Caco-2 (cell line): ENCODE results near the gene POLR2H. TPM values are rescaled to one million over a fixed set of nuclear protein-coding genes. Genes with fewer than 3 reads are reported as not detected.

ENCODE experiments used
- BruUV-seq: library from RNA; stranded (reverse); fragments of 400-500 nt; replicated peaks from 2 replicates; lab custom pipeline; 2021; lab: Mats Ljungman, UMichigan
- CTCF ChIA-PET: fragments of 300-600 bp; sonication (Branson Sonifier 250); formaldehyde crosslinking; loops from one replicate; lab custom pipeline; 2022; ENCODE audit warnings: antibody characterized with exemption; lab: Charles Lee
- POLR2A ChIA-PET: fragments of 300-600 bp; sonication (Branson Sonifier 250); formaldehyde crosslinking; loops from one replicate; lab custom pipeline; 2022; ENCODE audit warnings: antibody characterized with exemption; lab: Charles Lee
- DNase-seq, 2 experiments: peaks; one replicate each; pipeline versions ENCODE4 v3.0.0 to v3.0.0-alpha.2; 2020 to 2022
- H3K27me3 ChIP-seq: replicated peaks from 2 replicates; pipeline ENCODE4 v1.6.0; 2011; ENCODE audit warnings: low read length; ENCODE audit not compliant: control insufficient read depth, insufficient read depth
- H3K36me3 ChIP-seq: 2 replicates; pipeline ENCODE4 v1.5.1; 2011; ENCODE audit warnings: low read length; ENCODE audit not compliant: control insufficient read depth, insufficient read depth
- H3K4me1 ChIP-seq: fragments of 250-450 bp; sonication (Bioruptor Pico); 2 replicates; pipeline ENCODE4 v1.5.1; 2020; ENCODE audit warnings: mild to moderate bottlenecking
- H3K4me3 ChIP-seq: 2 replicates; pipeline ENCODE4 v1.5.1; 2011; ENCODE audit warnings: low read depth, mild to moderate bottlenecking, control low read depth, low read length
- H3K9me3 ChIP-seq: fragments of 250-450 bp; sonication (Bioruptor Pico); 2 replicates; pipeline ENCODE4 v1.5.1; 2020; ENCODE audit warnings: mild to moderate bottlenecking, moderate library complexity
- H3K27ac Mint-ChIP-seq: one replicate; pipeline ENCODE4 v1.8.0; 2022; ENCODE audit warnings: mixed read lengths; ENCODE audit not compliant: unreplicated experiment
- H3K27me3 Mint-ChIP-seq: one replicate; pipeline ENCODE4 v1.8.0; 2022; ENCODE audit warnings: mixed read lengths; ENCODE audit not compliant: insufficient read depth, unreplicated experiment
- H3K36me3 Mint-ChIP-seq: one replicate; pipeline ENCODE4 v1.8.0; 2022; ENCODE audit warnings: mild to moderate bottlenecking, mixed read lengths; ENCODE audit not compliant: insufficient read depth, unreplicated experiment
- H3K4me1 Mint-ChIP-seq: one replicate; pipeline ENCODE4 v1.8.0; 2022; ENCODE audit warnings: low read depth, mixed read lengths; ENCODE audit not compliant: unreplicated experiment
- H3K4me3 Mint-ChIP-seq: one replicate; pipeline ENCODE4 v1.8.0; 2022; ENCODE audit warnings: mild to moderate bottlenecking, moderate library complexity, mixed read lengths; ENCODE audit not compliant: unreplicated experiment
- H3K9me3 Mint-ChIP-seq: one replicate; pipeline ENCODE4 v1.8.0; 2022; ENCODE audit warnings: mixed read lengths; ENCODE audit not compliant: unreplicated experiment
- CTCF ChIP-seq, 2 experiments: fragments of 200-600 bp in 1 of 2; IDR thresholded peaks; 1 replicate in 1 of 2; 2 replicates in 1 of 2; pipeline versions ENCODE4 v1.5.1 to v1.8.0; 2011 to 2022; ENCODE audit warnings: antibody characterized with exemption in 1 of 2, control low read depth in 1 of 2, inconsistent platforms in 1 of 2, low read depth in 1 of 2, low read length in 1 of 2, mild to moderate bottlenecking in 1 of 2, moderate library complexity in 1 of 2; ENCODE audit not compliant: insufficient read depth in 1 of 2, severe bottlenecking in 1 of 2, unreplicated experiment in 1 of 2
- intact Hi-C: fragments of 100-400 bp; cut with micrococcal nuclease; formaldehyde crosslinking; loops from one replicate; pipeline ENCODE4 v1.10.0; 2022; ENCODE audit not compliant: unreplicated experiment
- total RNA-seq: library from RNA; stranded (reverse); gene quantifications from 2 replicates; pipeline ENCODE4 v1.2.3, GENCODE V29; 2022

Gene POLR2H
- total RNA-seq, 1 experiment from 2014 or later = 101 TPM

- no peaks in the 10 kb centered on the region for H3K27me3 ChIP-seq
- ChIA-PET POLR2A (no interaction called here), CTCF (interaction anchor here (1.0 kb wide), 1 partner anchor 162 kb away, joined by 3 read pairs; no protein-coding TSS in a partner anchor)
- Mint-ChIP-seq H3K9me3 (no peaks in the 10 kb centered on the region), H3K27ac (no peak within 1 kb of the TSS), H3K36me3 (no peaks in the 10 kb centered on the region), H3K4me3 (peak within 1 kb of the TSS; percentile 69), H3K4me1 (peaks cover 11% of the 10 kb centered on the region), H3K27me3 (no peaks in the 10 kb centered on the region)
- TF ChIP-seq CTCF (IDR thresholded peaks at IDR 0.05; ENCODE audit: insufficient read depth in 1 of 2, low read depth in 1 of 2, low read length in 1 of 2, severe bottlenecking in 1 of 2, unreplicated experiment in 1 of 2) = no peak
- no peaks in the 10 kb centered on the region for H3K9me3 ChIP-seq
- no TSS peak for BruUV-seq
- DNase-seq = no peak
- peak within 1 kb of the TSS; percentile 45 for H3K4me3 ChIP-seq
- intact Hi-C loops = no loop called here
- H3K4me1 ChIP-seq = peaks cover 22% of the 10 kb centered on the region
- H3K36me3 ChIP-seq = peaks cover 1% of the 10 kb centered on the region
Observed at GRCh38 chr3:184379358-184380184, 18.1 kb downstream of the POLR2H start, which contains the start of gene CHRD. Gene CHRD, plus strand, starts transcription at chr3:184380054. Its CDS starts 265 bp downstream, at chr3:184380319.

- Mint-ChIP-seq H3K9me3 (no peaks in the 10 kb centered on the region), H3K27me3 (no peaks in the 10 kb centered on the region), H3K4me1 (peaks cover 11% of the 10 kb centered on the region), H3K36me3 (no peaks in the 10 kb centered on the region), H3K4me3 (peak overlapping the region; percentile 42), H3K27ac (no peak overlapping the region)
- no peaks in the 10 kb centered on the region; the same call in 1 of the 2 replicates for H3K27me3 ChIP-seq
- H3K4me3 ChIP-seq = peak overlapping the region; percentile 45
- ChIA-PET CTCF (interaction anchor here (1.0 to 1.5 kb wide), 2 partner anchors 9 to 161 kb away, joined by 3 to 4 read pairs; no protein-coding TSS in a partner anchor), POLR2A (no interaction called here)
- DNase-seq = peak; percentile 60 to 67
- intact Hi-C loops = no loop called here
- H3K4me1 ChIP-seq = peaks cover 22% of the 10 kb centered on the region
- H3K9me3 ChIP-seq = no peaks in the 10 kb centered on the region
- BruUV-seq = no TSS peak
- no peak for TF ChIP-seq CTCF (IDR thresholded peaks at IDR 0.05; ENCODE audit: insufficient read depth in 1 of 2, low read depth in 1 of 2, low read length in 1 of 2, severe bottlenecking in 1 of 2, unreplicated experiment in 1 of 2)
- H3K36me3 ChIP-seq = peaks cover 1% of the 10 kb centered on the region
Observed at GRCh38 chr3:184380185-184380626, 18.7 kb downstream of the POLR2H start.

- ChIA-PET CTCF (interaction anchor here (1.5 kb wide), 1 partner anchor 9 kb away, joined by 4 read pairs; no protein-coding TSS in a partner anchor), POLR2A (no interaction called here)
- Histone ChIP-seq H3K9me3 (no peaks in the 10 kb centered on the region), H3K27me3 (no peaks in the 10 kb centered on the region; the same call in 1 of the 2 replicates), H3K4me3 (peak overlapping the region; percentile 45), H3K4me1 (peaks cover 22% of the 10 kb centered on the region), H3K36me3 (peaks cover 1% of the 10 kb centered on the region; the same call in 1 of the 2 replicates)
- no peak for DNase-seq
- Mint-ChIP-seq H3K4me3 (peak overlapping the region; percentile 42), H3K36me3 (no peaks in the 10 kb centered on the region), H3K9me3 (no peaks in the 10 kb centered on the region), H3K27ac (no peak overlapping the region), H3K4me1 (peaks cover 11% of the 10 kb centered on the region), H3K27me3 (no peaks in the 10 kb centered on the region)
- no peak for TF ChIP-seq CTCF (IDR thresholded peaks at IDR 0.05; ENCODE audit: insufficient read depth in 1 of 2, low read depth in 1 of 2, low read length in 1 of 2, severe bottlenecking in 1 of 2, unreplicated experiment in 1 of 2)
- intact Hi-C loops = no loop called here
- no TSS peak for BruUV-seq
Observed at GRCh38 chr3:184380627-184381260, 19.2 kb downstream of the POLR2H start.
